H1 (cell line): ENCODE results near the gene OR52B6. TPM values are rescaled to one million over a fixed set of nuclear protein-coding genes. Genes with fewer than 3 reads are reported as not detected.

Source experiments
- POU5F1 ChIP-seq: IDR thresholded peaks from 2 replicates; pipeline ENCODE4 v1.6.1; 2011; ENCODE audit warnings: low read depth, mild to moderate bottlenecking, low read length, moderate library complexity
- polyA plus RNA-seq, 7 experiments: library from polyadenylated mRNA; depleted of rRNA in 3 of 7; stranded (reverse) in 5 of 7; unstranded in 2 of 7; fragments of >200 nt in 5 of 7; fragments of 200-250 nt in 2 of 7; gene quantifications; 1 replicate in 5 of 7; 2 replicates in 1 of 7; 4 replicates in 1 of 7; pipeline versions ENCODE4 v1.2.1 to v1.2.3, GENCODE V29; 2011 to 2013; ENCODE audit warnings: missing spikeins in 2 of 7, mixed read lengths in 2 of 7
- total RNA-seq: library from RNA; stranded (reverse); fragmentation: NEBNext Ultra II Directional; extraction: Animal tissue kit (Norgen Biotek cat#: 25700); gene quantifications from 2 replicates; pipeline ENCODE4 v1.2.1, GENCODE V29; 2021

OR52B6 gene
- total and polyA plus RNA-seq, 2 of the 8 experiments (the other 6 are each of a cell fraction or from before 2014, with no cell fraction given): not detected

DNA sequence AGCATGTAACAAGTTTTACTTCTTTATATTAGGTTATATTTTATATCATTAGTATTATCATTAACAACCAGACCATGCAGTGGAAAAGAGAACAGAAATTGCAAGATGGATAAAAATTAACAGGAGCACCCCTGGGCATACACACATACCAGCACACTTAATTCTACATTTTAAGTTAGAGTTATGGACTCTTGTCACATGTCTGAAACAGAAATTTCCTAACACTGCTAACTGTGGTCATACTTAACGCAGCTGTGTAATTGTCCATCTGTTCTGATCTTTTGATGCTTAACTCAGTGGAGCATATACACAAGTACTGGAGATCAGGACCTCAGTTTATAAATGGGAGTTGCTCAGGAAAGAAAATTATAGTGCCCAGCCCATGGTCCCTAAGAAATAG lies 32.7 kb upstream of the OR52B6 start (continued):
- no peak for TF ChIP-seq POU5F1
